PC-9 (cell line): ENCODE measurements around the gene AUTS2.

ENCODE experiments used
- EZH2 ChIP-seq: fragments of 200-600 bp; sonication (generic); IDR thresholded peaks from 2 replicates; pipeline ENCODE4 v1.8.0; 2017; ENCODE audit warnings: antibody characterized with exemption, low read depth
- TF ChIP-seq, protein P1 (sequence below): fragments of 200-600 bp; sonication (generic); conservative IDR thresholded peaks from 2 replicates; pipeline ENCODE4 v1.6.1; 2017; ENCODE audit warnings: mixed run types, antibody characterized with exemption, mild to moderate bottlenecking, moderate library complexity

DNA sequence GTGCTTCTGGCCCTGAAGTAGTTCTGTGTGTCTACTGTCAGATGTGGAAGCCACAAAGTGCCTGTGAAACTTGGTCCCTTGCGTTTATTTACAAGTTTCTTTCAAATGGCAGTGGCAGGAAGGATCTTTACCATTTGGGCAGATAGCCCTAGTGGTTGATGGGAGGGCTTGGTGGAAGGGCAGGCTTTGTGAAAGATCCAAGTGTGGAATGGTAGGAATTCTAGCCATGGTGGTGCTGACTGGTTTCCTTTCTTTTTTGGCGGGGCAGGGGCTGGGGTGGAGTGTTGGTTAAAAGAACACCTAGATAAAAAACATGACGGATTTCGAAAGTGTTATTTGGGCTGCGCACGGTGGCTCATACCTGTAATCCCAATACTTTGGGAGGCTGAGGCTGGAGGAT, 27.0 kb downstream of the AUTS2 start:
- TF ChIP-seq, protein P1, sequence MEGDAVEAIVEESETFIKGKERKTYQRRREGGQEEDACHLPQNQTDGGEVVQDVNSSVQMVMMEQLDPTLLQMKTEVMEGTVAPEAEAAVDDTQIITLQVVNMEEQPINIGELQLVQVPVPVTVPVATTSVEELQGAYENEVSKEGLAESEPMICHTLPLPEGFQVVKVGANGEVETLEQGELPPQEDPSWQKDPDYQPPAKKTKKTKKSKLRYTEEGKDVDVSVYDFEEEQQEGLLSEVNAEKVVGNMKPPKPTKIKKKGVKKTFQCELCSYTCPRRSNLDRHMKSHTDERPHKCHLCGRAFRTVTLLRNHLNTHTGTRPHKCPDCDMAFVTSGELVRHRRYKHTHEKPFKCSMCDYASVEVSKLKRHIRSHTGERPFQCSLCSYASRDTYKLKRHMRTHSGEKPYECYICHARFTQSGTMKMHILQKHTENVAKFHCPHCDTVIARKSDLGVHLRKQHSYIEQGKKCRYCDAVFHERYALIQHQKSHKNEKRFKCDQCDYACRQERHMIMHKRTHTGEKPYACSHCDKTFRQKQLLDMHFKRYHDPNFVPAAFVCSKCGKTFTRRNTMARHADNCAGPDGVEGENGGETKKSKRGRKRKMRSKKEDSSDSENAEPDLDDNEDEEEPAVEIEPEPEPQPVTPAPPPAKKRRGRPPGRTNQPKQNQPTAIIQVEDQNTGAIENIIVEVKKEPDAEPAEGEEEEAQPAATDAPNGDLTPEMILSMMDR, result no peak
- no peak for TF ChIP-seq EZH2
